22Rv1 (cell line): ENCODE data around the gene ESPL1.
"Not testable (repeated sequence)": the region's sequence is repeated elsewhere in the genome, so short reads cannot be mapped to it uniquely, and the experiment has no call there.

Experiments
- H3K27ac ChIP-seq: fragments of 450-650 bp; 2 replicates; pipeline ENCODE4 v1.5.1; 2017
- ZFX ChIP-seq: fragments of 450-650 bp; IDR thresholded peaks from 2 replicates; pipeline ENCODE4 v1.6.1; 2017; ENCODE audit warnings: antibody characterized with exemption, borderline replicate concordance
- TF ChIP-seq, protein P1 (sequence below): fragments of 450-650 bp; IDR thresholded peaks from 2 replicates; pipeline ENCODE4 v1.5.1; 2017; ENCODE audit warnings: mild to moderate bottlenecking

Gene ESPL1

GRCh38 chr12:53295070-53295890 lies 27.2 kb downstream of the ESPL1 start, which contains the start of gene PFDN5:
Gene PFDN5 (plus strand): TSS chr12:53295542. CDS start chr12:53295568, 26 bp downstream.
- peak within 1 kb of the TSS; percentile 76 for H3K27ac ChIP-seq

DNA sequence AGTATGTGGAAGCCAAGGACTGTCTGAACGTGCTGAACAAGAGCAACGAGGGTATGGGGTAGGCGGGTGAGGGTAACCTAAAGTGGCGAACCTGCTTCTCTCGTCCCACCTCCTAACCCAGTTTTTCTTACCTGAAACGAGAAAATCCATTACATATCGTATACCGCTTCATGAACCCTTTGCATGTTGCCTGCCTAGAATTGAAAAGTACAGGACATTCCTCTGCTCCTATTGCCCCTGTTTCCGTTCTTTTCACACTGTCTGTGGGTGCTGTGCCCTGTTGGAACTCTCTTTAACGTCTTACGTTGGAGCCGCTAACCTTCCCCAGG lies 27.8 kb downstream of the ESPL1 start:
- TF ChIP-seq ZFX: no peak
- peak overlapping the region; percentile 76 for H3K27ac ChIP-seq

More at GRCh38 chr12:53295070-53295890, 27.2 kb downstream of the ESPL1 start, which contains the start of gene PFDN5:
- TF ChIP-seq, protein P1, sequence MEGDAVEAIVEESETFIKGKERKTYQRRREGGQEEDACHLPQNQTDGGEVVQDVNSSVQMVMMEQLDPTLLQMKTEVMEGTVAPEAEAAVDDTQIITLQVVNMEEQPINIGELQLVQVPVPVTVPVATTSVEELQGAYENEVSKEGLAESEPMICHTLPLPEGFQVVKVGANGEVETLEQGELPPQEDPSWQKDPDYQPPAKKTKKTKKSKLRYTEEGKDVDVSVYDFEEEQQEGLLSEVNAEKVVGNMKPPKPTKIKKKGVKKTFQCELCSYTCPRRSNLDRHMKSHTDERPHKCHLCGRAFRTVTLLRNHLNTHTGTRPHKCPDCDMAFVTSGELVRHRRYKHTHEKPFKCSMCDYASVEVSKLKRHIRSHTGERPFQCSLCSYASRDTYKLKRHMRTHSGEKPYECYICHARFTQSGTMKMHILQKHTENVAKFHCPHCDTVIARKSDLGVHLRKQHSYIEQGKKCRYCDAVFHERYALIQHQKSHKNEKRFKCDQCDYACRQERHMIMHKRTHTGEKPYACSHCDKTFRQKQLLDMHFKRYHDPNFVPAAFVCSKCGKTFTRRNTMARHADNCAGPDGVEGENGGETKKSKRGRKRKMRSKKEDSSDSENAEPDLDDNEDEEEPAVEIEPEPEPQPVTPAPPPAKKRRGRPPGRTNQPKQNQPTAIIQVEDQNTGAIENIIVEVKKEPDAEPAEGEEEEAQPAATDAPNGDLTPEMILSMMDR: no peak
- TF ChIP-seq ZFX: no peak

GRCh38 chr12:53297106-53297505 lies 29.0 kb downstream of the ESPL1 start:
- not testable (repeated sequence) for H3K27ac ChIP-seq

DNA sequence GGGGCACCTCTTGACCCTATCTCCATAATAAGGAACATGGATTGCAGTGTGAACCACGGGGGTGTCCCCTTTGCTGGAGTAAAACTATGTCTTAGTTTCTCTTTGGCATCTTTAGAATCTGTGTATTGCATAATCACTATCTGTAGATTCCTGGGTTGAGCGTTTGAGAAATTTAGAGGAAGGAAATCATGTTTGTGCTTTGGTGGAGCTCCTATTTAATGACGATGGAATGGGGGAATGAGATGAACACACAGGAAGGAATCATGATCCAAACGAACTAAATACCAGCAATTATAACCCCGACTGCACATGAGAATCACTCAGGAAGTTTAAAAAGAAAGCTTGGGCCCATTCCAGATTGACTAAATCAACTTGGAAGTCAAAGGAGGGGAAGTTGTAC lies 30.1 kb downstream of the ESPL1 start:
- no peak for TF ChIP-seq ZFX
- TF ChIP-seq, protein P1: no peak
- peak overlapping the region; percentile 82 for H3K27ac ChIP-seq

DNA sequence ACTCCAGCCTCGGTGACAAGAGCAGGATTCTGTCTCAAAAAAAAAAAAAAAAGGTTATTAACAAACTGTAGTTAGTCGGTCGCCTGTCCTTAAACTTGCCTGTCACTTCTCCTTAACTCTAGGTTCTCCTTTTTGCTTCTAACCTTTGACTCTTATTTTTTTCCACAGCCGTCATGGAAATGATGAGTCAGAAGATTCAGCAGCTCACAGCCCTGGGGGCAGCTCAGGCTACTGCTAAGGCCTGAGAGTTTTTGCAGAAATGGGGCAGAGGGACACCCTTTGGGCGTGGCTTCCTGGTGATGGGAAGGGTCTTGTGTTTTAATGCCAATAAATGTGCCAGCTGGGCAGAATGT lies 31.0 kb downstream of the ESPL1 start:
- no peak for TF ChIP-seq ZFX
- TF ChIP-seq, protein P1: no peak
- peak overlapping the region; percentile 82 for H3K27ac ChIP-seq

DNA sequence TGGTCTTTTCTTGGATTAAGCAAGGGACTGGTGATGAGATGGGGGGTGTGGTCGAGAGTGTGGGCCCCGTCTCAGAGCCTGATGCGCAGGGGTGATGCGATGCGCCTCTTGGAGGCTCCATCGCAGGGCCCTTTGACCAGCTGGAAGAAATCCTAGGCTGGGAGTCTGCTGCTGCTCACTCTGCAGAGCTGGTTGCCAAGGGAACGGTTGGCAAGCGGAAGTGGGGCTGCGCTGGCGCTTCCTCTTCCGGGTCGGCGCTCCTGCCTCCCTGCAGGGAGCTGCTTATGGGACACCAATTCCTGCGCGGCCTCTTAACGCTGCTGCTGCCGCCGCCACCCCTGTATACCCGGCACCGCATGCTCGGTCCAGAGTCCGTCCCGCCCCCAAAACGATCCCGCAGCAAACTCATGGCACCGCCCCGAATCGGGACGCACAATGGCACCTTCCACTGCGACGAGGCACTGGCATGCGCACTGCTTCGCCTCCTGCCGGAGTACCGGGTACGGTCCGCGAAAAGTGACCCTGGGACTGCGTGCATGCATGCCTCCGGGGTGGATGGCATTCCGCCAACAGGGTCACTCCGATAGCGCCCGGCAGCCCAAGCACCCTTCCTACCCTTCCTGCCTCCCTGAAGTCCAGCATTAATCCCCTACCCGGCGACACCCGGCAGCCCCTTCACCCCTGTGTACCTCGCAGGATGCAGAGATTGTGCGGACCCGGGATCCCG lies 31.5 kb downstream of the ESPL1 start, which contains the start of gene MYG1:
TSS of gene MYG1 (plus strand) at position 242 of the 727 bp plus-strand sequence. CDS start at position 285, 43 bp downstream.
- peak within 1 kb of the TSS; percentile 82 for H3K27ac ChIP-seq
- no peak for TF ChIP-seq ZFX
- TF ChIP-seq, protein P1: peak; percentile 43

- TF ChIP-seq, protein P1: no peak
- TF ChIP-seq ZFX: no peak
- peak overlapping the region; percentile 82 for H3K27ac ChIP-seq
Measured at GRCh38 chr12:53300187-53300586, 32.1 kb downstream of the ESPL1 start.

DNA sequence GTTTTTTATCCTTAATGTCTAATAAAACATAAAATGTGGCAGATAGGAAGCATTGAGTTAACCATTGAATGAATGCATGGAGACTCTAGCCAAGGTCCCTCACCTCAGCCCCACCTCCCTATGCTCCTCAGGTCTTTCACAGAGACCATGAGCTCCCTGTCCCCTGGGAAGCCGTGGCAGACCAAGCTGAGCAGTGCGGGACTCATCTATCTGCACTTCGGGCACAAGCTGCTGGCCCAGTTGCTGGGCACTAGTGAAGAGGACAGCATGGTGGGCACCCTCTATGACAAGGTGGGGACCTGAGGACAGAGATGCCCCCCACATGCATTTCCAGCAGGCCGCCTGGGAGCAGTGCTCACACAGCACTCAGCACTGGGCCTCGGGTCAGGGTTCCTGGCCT lies 34.8 kb downstream of the ESPL1 start:
- TF ChIP-seq, protein P1: no peak
- TF ChIP-seq ZFX: no peak
- H3K27ac ChIP-seq: peak overlapping the region; percentile 15; the same call in 1 of the 2 replicates
